GM23248 (cell line): Measurements from ENCODE around the gene RBM41.

Experiments used
- EZH2 ChIP-seq: fragments of 200-600 bp; sonication (generic); IDR thresholded peaks from 2 replicates; pipeline ENCODE4 v1.6.1; 2018; ENCODE audit warnings: antibody characterized with exemption, mild to moderate bottlenecking; ENCODE audit not compliant: insufficient read depth, poor library complexity, severe bottlenecking
- EZH2phosphoT487 ChIP-seq: fragments of 200-600 bp; sonication (generic); IDR thresholded peaks from 2 replicates; pipeline ENCODE4 v1.6.1; 2018; ENCODE audit warnings: antibody characterized with exemption, moderate library complexity, mild to moderate bottlenecking, low read depth; ENCODE audit not compliant: insufficient read depth

DNA sequence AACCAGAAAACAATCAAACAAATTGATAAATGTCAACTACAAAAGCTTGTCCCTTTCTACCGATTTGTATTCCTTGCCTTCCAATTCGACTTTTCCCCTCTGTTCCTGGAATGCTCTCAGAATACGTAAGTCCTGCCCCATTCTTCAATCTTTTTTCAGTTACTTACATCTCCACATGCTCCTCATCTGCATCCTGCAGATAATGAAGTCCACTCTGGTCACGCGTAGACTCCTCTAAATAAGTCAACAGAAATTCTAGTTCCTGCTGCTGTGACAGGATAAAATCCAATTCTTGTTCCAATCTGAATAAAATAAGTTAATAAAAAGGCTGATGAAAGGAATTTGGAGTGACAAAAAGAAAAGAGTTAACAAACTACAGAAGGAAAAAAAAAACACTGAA is 34.4 kb upstream of the RBM41 start:
- TF ChIP-seq EZH2, result no peak
- no peak for TF ChIP-seq EZH2phosphoT487
